Measurements from ENCODE around the gene DEAF1.
"Not testable (repeated sequence)": the region's sequence is repeated elsewhere in the genome, so short reads cannot be mapped to it uniquely, and the experiment has no call there.

The DEAF1 gene

GRCh38 chr11:679271-680207, 15.5 kb downstream of the DEAF1 start:
- DNase-seq (ENCODE audit: low read depth), result no peak

- DNase-seq (ENCODE audit: low read depth), result no peak
Observed at GRCh38 chr11:678297-678696, 16.7 kb downstream of the DEAF1 start.

- DNase-seq (ENCODE audit: low read depth), result no peak
Observed at GRCh38 chr11:674406-674805, 20.6 kb downstream of the DEAF1 start.

- DNase-seq (ENCODE audit: low read depth), result no peak
Observed at GRCh38 chr11:673866-674265, 21.2 kb downstream of the DEAF1 start.

GRCh38 chr11:665704-666281, 29.2 kb downstream of the DEAF1 start:
- DNase-seq (ENCODE audit: low read depth), result no peak

GRCh38 chr11:665062-665703, 29.8 kb downstream of the DEAF1 start:
- no peak for DNase-seq (ENCODE audit: low read depth)

DNA sequence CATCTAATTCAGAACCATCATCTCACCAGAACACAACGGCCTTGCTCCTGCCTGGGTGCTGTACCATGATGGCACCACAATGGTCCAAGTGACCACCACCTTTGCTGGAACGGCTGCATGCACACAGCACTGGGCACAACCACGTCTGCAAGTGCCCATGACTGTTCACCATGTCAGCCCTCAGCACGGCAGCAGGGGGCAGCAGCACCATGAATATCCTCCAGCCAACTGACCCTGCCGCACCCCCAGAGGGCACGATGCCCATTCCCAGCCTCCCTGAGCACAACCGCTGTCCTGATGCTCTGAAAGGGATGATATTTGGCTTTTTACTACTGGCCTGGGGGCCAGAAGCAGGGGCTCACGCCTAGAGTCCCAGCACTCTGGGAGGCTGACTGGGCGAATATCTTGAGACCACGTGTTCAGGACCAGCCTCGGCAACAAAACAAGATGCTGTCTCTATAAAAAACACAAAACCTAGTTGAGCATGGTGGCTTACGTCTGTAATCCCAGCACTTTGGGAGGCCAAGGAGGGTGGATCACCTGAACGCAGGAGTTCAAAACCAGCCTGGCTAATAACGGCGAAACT, 32.2 kb downstream of the DEAF1 start:
- DNase-seq (ENCODE audit: low read depth), result no peak

DNA sequence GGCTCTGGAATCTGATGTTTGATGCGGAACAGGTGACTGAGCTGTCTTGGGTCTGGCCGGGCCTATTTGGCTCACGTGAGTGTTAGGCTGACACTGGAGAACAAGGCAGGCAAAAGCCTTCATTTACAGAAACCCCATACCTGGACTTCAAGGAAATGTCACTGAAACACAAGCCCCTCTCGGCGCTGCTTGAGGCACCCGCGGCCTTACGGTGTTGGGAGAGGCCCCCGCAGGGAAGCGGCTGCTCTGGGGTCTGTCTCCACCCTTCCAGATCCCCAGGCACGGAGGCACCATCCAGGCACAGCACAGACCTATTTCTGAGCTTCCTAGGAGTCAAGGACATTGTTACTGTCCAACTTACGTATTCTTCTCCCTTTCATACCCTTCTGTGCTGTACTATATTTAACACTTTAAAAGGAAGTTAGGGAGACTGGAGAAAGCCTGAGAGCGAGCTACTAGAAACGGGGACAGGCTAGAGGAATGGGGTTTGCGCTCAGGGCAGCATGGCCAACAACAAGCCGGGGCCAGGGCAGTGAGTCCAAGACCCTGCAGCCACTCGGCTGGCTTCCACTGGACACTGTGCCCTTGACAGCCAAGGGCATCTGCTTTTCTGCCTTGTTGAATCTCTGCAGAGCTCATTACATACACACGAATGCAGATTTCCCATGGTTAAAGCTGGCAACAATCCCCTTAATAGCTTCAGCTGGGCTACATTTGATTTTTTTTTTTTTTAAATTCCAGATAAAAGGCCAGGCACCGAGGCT, 34.2 kb downstream of the DEAF1 start:
- DNase-seq (ENCODE audit: low read depth), result no peak

GRCh38 chr11:660281-660680, 34.7 kb downstream of the DEAF1 start:
- DNase-seq (ENCODE audit: low read depth), result no peak

GRCh38 chr11:659532-660085, 35.4 kb downstream of the DEAF1 start:
- DNase-seq (ENCODE audit: low read depth), result no peak

GRCh38 chr11:657691-658126, 37.3 kb downstream of the DEAF1 start:
- DNase-seq (ENCODE audit: low read depth), result no peak

DNA sequence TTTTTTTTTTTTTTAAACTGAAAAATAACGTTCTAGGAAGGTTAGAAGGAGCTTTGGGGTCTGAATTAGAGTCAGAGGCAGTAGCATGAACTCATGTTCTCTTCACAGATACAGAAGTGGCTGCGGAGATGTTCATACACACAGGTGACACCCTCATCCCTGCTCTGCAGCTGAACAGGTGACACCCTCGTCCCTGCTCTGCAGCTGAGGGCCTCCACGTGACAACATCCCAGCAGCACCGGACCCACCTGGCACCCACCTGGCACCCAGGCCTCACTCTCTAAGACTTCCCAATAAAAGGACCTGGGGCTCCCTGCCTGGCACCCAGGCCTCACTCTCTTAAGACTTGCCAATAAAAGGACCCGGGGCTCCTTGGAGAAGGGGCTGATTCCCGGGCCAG, 38.2 kb downstream of the DEAF1 start:
- no peak for DNase-seq (ENCODE audit: low read depth)

GRCh38 chr11:656426-656825, 38.6 kb downstream of the DEAF1 start:
- no peak for DNase-seq (ENCODE audit: low read depth)

GRCh38 chr11:655036-655726, 39.8 kb downstream of the DEAF1 start:
- no peak for DNase-seq (ENCODE audit: low read depth)

DNA sequence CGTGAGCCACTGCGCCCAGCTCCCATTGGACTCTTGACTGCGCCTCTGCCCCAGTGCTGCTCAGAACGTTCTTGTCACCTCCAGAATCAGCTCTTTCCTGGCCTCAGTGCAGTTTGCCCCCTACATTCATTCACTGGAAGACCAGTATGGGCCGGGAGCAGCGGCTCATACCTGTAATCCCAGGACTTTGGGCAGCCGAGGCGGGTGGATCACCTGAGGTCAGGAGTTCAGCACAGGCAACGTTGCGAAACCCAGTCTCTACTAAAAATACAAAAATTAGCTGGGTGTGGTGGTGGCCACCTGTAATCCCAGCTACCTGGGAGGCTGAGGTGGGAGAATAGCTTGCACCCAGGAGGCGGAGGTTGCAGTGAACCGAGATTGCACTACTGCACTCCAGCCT, 40.6 kb downstream of the DEAF1 start:
- DNase-seq (ENCODE audit: low read depth), result not testable (repeated sequence)

GRCh38 chr11:653837-654236, 41.2 kb downstream of the DEAF1 start:
- no peak for DNase-seq (ENCODE audit: low read depth)

GRCh38 chr11:653136-653535, 41.9 kb downstream of the DEAF1 start:
- not testable (repeated sequence) for DNase-seq (ENCODE audit: low read depth)

DNA sequence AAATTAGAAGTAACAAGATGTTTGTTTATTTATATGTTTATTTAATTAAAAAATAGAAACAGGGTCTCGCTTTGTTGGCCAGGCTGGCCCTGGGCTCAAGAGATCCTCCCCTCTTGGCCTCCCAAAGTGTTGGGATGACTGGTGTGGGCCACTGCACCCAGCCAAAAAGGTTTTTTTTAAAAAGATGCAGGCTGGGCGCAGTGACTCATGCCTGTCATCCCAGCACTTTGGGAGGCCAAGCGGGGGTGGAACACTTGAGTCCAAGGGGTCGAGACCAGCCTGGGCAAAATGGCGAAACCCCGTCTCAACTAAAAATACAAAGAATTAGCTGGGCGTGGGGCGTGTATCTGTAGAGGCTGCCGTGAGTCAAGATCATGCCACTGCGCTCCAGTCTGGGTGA, 44.5 kb downstream of the DEAF1 start:
- DNase-seq (ENCODE audit: low read depth), result no peak

DNA sequence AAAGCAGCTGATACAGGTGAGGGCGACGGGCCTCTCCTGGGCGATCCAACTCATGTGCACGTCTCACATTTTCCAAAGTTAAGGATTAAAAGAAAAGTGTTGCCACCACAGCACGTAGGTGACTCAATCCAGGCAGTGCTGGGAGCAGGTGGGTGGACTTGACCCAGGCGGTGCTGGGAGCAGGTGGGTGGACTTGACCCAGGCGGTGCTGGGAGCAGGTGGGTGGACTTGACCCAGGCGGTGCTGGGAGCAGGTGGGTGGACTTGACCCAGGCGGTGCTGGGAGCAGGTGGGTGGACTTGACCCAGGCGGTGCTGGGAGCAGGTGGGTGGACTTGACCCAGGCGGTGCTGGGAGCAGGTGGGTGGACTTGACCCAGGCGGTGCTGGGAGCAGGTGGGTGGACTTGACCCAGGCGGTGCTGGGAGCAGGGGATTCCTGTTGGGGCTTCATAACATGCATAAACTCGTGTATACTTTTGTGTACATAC, 47.3 kb downstream of the DEAF1 start:
- DNase-seq (ENCODE audit: low read depth), result not testable (repeated sequence)

DNA sequence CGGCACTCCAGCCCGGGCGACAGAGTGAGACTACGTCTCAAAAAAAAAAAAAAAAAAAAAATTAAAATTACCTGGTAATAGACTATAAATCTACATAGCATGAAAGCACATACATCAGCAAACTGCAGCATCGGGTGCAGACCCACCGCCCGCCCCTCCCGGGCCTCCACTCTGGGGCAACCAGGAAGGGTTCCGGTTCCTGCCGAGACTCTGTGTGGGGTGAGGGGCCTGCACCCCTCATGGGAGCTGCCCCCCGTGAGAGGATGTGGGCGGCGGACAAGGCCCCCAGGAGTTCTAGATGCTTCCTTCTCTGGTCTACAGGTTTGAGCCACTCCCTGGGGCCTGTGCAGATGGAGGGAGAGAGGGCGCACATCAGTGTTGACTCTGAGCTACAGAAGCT, 48.8 kb downstream of the DEAF1 start:
- no peak for DNase-seq (ENCODE audit: low read depth)

DNA sequence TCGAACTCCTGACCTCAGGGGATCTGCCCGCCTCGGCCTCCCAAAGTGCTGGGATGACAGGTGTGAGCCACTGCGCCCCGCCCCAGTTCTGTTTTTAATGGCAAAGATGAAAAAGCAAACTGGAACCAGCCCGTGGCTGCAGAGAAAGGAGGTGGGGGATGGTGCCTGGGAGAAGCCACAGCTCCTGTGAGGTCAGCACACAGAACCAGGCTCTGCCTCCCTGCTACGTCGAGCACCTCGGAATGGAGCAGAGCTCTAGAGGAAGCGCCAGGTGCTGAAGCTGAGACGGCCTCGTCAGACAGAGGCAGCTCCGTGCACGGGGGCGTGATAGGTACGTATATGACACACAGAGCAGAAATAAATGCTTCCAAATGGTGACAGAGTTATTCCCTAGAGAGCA, 49.5 kb downstream of the DEAF1 start:
- DNase-seq (ENCODE audit: low read depth), result no peak

All from non-pigmented ciliary epithelial cell (primary cell).